Keratinocyte (primary cell): Measurements from ENCODE around the gene TEX101.

ENCODE experiments used
- CTCF ChIP-seq, 3 experiments: IDR thresholded peaks in 1 of 3; conservative IDR thresholded peaks in 1 of 3; optimal IDR thresholded peaks in 1 of 3; 2 replicates in 2 of 3; 3 replicates in 1 of 3; pipeline versions ENCODE3 to v1.5.1; 2011; ENCODE audit warnings: low read length in 3 of 3, mild to moderate bottlenecking in 3 of 3, moderate library complexity in 2 of 3, control low read depth in 1 of 3, inconsistent platforms in 1 of 3; ENCODE audit not compliant: insufficient read depth in 2 of 3; ENCODE audit errors: extremely low read depth in 1 of 3
- EZH2 ChIP-seq: IDR thresholded peaks from one replicate; pipeline ENCODE4 v1.6.1; 2012; ENCODE audit warnings: inconsistent platforms, mild to moderate bottlenecking, low read length, moderate library complexity

DNA sequence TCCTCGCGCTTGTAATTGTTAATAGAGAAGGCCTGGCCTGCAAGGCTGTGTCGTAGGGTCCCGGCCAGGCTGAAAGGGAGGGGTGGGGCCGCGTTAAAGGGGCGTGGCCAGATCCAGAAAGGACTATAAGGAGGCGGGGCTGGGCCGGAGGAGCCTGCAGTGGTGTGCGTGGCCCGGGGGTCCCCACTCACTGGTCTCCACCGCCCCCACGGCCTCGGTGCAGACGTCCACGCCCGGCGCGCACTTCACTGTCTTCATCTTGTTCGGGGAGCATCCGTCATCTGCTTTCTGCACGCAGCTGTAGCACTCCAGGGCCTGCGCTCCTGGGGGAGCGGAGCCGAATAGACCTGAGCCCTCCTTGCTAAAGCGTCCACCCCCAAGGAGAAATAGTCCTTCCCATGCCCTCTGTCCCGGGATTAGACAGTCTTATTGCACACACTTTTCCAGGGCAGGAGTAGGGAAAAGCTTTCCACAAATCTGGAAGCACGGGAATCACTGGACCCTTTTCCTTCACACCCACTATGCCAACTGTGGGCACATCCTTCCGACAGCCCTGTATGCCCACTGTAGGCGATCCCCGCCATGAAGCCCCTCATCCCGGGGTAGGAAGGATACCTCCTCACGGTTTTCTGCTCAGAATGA is 49.6 kb downstream of the TEX101 start:
- TF ChIP-seq CTCF (optimal IDR thresholded peaks at IDR 0.05 in 1 of 3, IDR thresholded peaks at IDR 0.05 in 1 of 3, conservative IDR thresholded peaks at IDR 0.05 in 1 of 3; ENCODE audit: extremely low read depth in 1 of 3, insufficient read depth in 2 of 3, low read length in 3 of 3), result no peak
- no peak for TF ChIP-seq EZH2
